HG02678 (cell line): Measurements from ENCODE around the gene UGGT2.
"Not testable (repeated sequence)": the region's sequence is repeated elsewhere in the genome, so short reads cannot be mapped to it uniquely, and the experiment has no call there.

ENCODE experiments used
- ATAC-seq: cut with Tn5 transposase; IDR thresholded peaks from one replicate; pipeline ENCODE4 v1.9.1; 2021; ENCODE audit warnings: mild to moderate bottlenecking, moderate library complexity; ENCODE audit not compliant: unreplicated experiment

The UGGT2 gene

GRCh38 chr13:95801825-95802224, 251.4 kb downstream of the UGGT2 start:
- no peak for ATAC-seq

- ATAC-seq: no peak
Observed at GRCh38 chr13:95800436-95800835, 252.8 kb downstream of the UGGT2 start.

GRCh38 chr13:95797016-95797415, 256.2 kb downstream of the UGGT2 start:
- ATAC-seq: no peak

GRCh38 chr13:95793781-95794180, 259.4 kb downstream of the UGGT2 start:
- no peak for ATAC-seq

GRCh38 chr13:95793018-95793555, 260.1 kb downstream of the UGGT2 start:
- ATAC-seq: no peak

GRCh38 chr13:95791084-95791722, 262.0 kb downstream of the UGGT2 start:
- ATAC-seq: no peak

GRCh38 chr13:95789315-95789714, 263.9 kb downstream of the UGGT2 start:
- not testable (repeated sequence) for ATAC-seq

- ATAC-seq: no peak
Observed at GRCh38 chr13:95788100-95788463, 265.1 kb downstream of the UGGT2 start.

- ATAC-seq: no peak
Observed at GRCh38 chr13:95787356-95788099, 265.7 kb downstream of the UGGT2 start.

GRCh38 chr13:95784900-95785290, 268.3 kb downstream of the UGGT2 start:
- no peak for ATAC-seq

GRCh38 chr13:95784161-95784899, 268.9 kb downstream of the UGGT2 start:
- no peak for ATAC-seq

GRCh38 chr13:95783747-95784146, 269.5 kb downstream of the UGGT2 start:
- no peak for ATAC-seq

- not testable (repeated sequence) for ATAC-seq
Observed at GRCh38 chr13:95781940-95782339, 271.3 kb downstream of the UGGT2 start.

GRCh38 chr13:95781016-95781415, 272.2 kb downstream of the UGGT2 start:
- no peak for ATAC-seq

GRCh38 chr13:95779522-95779921, 273.7 kb downstream of the UGGT2 start:
- no peak for ATAC-seq

- ATAC-seq: no peak
Observed at GRCh38 chr13:95771905-95772304, 281.3 kb downstream of the UGGT2 start.

GRCh38 chr13:95763601-95764000, 289.6 kb downstream of the UGGT2 start:
- no peak for ATAC-seq

GRCh38 chr13:95762626-95763025, 290.6 kb downstream of the UGGT2 start:
- ATAC-seq: not testable (repeated sequence)

- ATAC-seq: no peak
Observed at GRCh38 chr13:95756072-95756471, 297.1 kb downstream of the UGGT2 start.

- no peak for ATAC-seq
Observed at GRCh38 chr13:95754069-95754468, 299.1 kb downstream of the UGGT2 start.

- no peak for ATAC-seq
Observed at GRCh38 chr13:95752677-95753076, 300.5 kb downstream of the UGGT2 start.
